Esophagus muscularis mucosa (tissue), 3 donors: ENCODE measurements around the gene PTMA.

ENCODE experiments used
- POLR2A ChIP-seq: fragments of 450-650 bp; IDR thresholded peaks from one replicate; pipeline ENCODE4 v1.6.1; 2017; ENCODE audit warnings: antibody characterized with exemption, moderate library complexity, mild to moderate bottlenecking, low read depth
- POLR2AphosphoS5 ChIP-seq, 2 donors: sonication (generic); formaldehyde crosslinking; IDR thresholded peaks; one replicate each; pipeline ENCODE4 v1.6.1; 2017; ENCODE audit warnings: antibody characterized with exemption in 2 of 2
- TF ChIP-seq, protein P1 (sequence below), 3 experiments: fragments of 200-600 bp in 2 of 3; fragments of 450-650 bp in 1 of 3; sonication (generic) in 2 of 3; IDR thresholded peaks; one replicate each; pipeline ENCODE4 v1.5.1; 2017 to 2019; ENCODE audit warnings: antibody characterized with exemption in 3 of 3, mild to moderate bottlenecking in 2 of 3, moderate library complexity in 1 of 3

DNA sequence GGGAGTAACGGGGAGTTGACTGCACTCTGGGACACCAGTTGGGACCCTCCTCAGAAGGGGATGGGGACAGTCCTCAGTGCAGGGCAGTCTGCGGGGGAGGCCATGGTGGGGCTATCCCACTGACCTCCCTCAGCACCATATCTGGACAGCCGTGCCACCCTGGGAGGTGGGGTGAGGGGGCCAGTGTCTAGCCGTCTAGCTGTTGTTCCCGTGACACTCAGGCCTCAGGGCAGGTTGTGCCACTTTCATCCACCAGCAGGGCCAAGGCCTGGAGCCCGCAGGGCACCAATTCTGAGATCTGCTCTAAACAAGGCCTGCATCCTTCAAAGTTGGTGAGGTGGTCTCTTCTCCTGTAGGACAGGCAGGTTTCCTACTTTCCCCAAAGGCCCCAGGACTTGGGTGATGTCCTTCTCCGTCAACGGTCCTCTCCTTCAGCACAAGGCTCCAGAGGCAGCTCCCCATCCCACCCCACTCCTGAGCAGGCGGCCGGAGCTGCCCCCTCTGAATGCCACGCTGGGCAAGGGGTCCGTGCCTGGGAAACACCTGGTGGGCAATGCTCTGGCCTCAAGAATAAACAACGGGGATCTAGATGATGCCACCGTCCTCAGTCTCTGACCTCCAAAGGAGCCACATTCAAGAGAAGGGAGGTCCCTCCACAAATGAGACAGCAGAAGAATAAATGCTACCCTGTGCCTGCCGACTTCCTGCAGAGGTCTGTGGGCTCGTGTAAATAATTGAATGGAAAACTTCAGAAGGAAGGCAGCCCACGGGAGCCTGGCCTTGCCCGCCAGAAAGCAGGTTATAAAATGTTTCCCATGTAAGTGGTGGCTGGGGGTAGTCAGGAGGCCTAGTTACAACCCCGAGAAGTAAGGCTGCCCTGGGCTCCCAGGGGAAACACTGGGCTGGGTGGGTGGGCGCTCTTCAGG is 42.8 kb upstream of the PTMA start:
- TF ChIP-seq, protein P1, sequence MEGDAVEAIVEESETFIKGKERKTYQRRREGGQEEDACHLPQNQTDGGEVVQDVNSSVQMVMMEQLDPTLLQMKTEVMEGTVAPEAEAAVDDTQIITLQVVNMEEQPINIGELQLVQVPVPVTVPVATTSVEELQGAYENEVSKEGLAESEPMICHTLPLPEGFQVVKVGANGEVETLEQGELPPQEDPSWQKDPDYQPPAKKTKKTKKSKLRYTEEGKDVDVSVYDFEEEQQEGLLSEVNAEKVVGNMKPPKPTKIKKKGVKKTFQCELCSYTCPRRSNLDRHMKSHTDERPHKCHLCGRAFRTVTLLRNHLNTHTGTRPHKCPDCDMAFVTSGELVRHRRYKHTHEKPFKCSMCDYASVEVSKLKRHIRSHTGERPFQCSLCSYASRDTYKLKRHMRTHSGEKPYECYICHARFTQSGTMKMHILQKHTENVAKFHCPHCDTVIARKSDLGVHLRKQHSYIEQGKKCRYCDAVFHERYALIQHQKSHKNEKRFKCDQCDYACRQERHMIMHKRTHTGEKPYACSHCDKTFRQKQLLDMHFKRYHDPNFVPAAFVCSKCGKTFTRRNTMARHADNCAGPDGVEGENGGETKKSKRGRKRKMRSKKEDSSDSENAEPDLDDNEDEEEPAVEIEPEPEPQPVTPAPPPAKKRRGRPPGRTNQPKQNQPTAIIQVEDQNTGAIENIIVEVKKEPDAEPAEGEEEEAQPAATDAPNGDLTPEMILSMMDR (IDR thresholded peaks at IDR 0.05) = no peak
- no peak for TF ChIP-seq POLR2AphosphoS5 (IDR thresholded peaks at IDR 0.05)
- TF ChIP-seq POLR2A = no peak
